CMK (cell line): ENCODE measurements around the gene GLIPR1L1.

ENCODE experiments used
- DNase-seq: peaks from one replicate; pipeline ENCODE4 v3.0.0-alpha.2; 2010; ENCODE audit warnings: low read depth

GLIPR1L1 gene

DNA sequence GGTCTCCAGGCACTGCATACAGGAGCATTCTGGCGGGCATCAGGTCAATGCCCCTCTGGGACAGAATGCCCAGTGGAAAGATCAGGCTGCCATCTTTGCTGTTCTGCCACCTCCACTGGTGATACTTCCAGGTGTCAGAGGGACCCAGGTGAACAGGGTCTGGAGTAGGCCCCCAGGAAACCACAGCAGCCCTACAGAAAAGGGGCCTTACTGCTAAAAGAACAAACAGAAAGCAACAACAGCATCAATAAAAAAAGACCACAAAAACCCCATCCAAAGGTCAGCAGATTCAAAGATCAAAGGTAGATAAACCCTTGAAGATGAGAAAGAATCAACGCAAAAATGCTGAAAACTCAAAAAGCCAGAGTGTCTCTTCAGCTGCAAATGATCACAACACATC is 15.9 kb downstream of the GLIPR1L1 start:
- no peak for DNase-seq

DNA sequence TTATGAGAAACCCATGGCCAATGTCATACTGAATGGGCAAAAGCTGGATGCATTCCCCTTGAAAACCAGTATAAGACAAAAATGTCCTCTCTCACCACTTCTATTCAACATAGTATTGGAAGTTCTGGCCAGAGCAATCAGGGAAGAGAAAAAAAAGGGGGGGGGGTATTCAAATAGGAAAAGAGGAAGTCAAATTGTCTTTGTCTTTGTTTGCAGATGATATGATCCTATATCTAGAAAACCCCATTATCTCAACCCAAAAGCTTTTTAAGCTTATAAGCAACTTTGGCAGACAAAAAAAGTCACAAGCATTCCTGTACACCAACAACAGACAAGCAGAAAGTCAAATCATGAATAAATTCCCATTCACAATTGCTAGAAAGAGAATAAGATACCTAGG is 19.5 kb downstream of the GLIPR1L1 start:
- no peak for DNase-seq

DNA sequence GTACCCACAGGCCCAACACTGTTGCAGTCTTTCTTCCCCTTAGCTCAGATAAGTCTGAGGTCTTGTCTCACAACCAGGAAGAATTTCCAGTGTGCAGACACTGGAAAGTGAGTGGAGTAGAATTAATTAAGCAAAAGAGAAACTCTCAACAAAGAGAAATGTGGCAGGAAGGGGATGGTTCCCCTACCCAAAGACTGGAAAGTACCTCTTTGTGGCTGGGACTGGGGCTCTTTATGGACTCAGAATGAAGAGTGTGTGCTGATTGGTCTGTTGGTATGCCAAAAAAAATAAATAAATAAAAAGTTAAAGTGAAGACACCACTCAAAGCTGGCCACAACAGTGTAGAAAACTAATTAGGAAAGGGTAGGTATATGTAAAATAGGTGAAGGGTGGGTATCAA is 26.4 kb downstream of the GLIPR1L1 start:
- no peak for DNase-seq

DNA sequence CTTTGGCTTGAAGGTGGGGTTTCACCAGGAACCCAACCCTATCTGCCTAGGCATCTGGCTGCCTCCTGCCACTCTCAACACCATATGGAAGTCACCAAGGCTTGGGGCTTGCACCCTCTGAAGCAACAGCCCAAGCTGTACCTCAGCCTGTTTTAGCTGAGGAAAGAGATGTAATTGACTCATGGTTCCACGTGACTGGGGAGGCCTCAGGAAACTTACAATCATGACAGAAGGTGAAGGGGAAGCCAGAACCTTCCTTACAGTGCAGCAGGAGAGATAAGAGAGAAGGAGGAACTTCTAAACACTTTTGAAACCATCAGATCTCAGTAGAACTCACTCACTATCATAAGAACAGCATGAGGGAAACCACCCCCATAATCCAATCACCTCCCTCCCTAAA is 26.9 kb downstream of the GLIPR1L1 start:
- peak; percentile 50 for DNase-seq

DNA sequence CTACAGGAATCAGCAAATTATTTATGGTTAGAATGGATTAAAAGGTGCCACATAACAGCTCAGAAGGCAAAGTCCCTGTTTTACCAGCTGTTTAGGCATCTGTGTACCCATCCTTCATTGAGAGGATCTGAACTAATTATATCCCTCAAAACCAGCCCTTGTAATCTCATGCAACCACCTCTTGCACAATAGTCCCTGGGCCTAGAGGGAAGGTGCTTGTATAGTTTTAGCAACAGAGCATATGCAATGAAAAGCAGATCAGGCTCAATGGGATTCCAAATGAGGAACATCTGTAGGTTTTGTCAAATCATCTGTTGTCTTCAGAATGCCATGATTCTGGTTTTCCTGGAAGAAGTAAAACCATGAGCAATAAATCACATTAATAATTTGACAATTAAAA is 30.4 kb downstream of the GLIPR1L1 start:
- no peak for DNase-seq

DNA sequence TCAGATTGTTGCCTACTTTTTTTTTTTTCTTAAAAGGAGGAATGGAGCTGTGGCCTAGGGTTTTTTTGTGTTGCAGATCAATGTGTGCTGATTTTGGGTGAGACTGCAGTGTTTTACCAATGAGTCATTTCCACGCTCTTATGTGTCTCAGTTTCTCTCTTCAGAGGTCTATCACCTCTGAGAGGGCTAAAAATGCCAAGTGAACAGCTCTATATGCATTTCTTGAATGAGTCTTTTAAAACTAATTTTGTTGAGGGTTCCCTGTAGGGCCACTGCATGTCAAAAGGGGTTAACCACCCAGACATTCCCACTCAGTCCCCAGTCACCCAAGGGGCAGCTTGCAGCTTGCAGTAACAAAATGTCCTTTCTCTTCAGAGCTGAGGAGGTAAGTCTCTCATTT is 32.2 kb downstream of the GLIPR1L1 start:
- DNase-seq, result no peak

DNA sequence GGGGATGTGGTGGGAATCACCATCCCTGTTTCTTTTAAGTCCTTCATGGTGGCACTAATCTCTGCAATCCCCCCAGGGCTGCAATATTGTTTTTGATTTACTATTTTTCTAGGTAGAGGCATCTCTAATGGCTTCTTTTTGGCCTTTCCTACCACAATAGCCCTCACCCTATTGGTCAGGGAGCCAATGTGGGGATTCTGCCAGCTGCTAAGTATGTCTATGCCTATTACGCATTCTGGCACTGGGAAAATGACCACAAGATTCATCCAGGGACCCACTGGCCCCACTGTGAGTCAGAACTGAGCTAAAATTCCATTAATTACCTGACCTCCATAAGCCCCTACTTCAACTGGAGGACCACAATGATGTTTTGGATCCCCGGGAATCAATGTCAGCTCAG is 40.5 kb downstream of the GLIPR1L1 start:
- DNase-seq, result no peak

DNA sequence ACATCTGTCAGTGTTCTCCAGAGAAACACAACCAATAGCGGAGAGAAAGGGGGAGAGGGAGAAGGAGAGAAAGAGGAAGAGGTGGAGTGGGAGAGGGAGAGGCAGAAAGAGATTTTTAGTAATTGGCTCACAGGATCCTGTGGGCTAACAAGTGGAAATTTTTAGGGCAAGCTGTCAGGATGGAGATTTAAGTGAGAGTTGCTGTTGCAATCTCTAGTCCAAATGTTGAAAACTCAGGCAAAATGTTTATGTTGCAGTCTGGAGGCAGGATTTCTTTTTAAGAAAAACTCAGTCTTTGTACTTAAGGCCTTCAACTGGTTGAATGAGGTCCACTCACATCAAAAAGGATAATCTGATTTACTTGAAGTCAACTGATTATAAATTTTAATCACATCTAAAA is 43.9 kb downstream of the GLIPR1L1 start:
- DNase-seq, result no peak

DNA sequence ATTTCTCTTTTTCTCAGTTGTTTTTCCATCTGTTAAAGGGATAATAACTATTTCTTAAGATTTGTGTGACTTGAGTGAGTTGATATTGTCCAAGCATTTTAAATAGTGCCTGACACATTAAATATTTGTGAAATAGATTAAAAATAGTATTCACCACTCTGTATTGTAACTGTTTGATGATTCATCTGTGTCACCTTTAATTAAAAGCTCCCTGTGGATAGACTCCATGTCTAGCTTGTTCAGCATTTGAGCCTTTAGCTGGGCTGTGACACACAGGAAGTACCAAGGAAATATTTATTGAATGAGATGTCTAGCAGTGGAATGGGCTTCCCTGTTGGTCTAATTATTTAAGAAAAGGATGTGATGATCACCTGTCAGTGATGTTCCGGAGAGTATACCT is 54.6 kb downstream of the GLIPR1L1 start:
- no peak for DNase-seq

DNA sequence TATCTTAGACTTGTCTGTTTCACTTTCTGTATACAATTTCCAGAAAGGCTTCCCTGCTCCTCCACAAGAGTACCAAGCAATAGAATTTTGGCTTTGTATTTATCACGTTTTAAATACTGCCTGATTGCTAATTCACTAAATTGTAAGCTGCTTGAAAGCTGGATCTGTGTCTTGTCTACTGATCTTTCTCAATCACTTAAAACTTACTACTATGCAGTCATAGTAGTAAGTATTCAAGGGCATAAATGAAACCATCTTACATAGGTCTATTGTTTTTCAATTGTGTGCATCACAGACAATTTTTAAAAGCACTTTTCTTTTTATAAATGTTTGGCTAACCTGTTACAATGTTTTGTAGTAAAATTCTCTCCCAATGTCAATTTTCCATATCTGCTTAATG is 55.2 kb downstream of the GLIPR1L1 start:
- DNase-seq, result no peak

DNA sequence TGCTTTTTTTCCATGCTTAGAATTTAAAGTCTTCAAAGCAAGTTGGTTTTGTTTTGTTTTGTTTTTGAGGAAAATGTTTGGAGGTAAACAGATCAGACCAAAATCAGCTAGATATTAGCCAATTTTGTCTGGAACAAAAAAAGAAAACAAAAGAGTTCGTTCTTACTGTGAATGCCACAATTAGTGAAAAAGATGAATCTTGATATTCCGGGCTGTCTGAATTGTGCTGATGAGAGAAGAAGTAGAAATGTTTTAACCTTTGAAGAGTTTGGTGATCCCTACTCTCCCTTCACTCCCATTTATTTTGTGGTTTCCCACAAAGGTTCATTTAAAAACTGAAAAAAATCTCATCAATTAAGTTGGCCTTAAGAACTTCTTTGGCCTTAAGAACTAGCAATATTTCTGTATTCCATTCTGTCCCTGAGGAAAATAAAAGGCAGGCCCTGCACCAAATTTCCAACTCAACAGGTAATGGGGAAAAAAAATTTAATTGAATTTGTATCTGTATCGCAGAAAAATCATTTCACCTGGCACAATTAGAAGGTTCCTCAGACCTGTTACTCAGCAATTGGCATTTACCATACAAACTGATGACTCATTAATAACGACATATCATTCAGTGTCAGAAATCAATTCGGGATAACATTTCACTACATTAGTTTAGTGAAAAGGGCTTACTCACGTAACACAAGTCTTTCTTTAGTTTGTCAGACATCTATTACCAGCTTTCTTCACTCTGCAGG is 55.9 kb downstream of the GLIPR1L1 start:
- no peak for DNase-seq

DNA sequence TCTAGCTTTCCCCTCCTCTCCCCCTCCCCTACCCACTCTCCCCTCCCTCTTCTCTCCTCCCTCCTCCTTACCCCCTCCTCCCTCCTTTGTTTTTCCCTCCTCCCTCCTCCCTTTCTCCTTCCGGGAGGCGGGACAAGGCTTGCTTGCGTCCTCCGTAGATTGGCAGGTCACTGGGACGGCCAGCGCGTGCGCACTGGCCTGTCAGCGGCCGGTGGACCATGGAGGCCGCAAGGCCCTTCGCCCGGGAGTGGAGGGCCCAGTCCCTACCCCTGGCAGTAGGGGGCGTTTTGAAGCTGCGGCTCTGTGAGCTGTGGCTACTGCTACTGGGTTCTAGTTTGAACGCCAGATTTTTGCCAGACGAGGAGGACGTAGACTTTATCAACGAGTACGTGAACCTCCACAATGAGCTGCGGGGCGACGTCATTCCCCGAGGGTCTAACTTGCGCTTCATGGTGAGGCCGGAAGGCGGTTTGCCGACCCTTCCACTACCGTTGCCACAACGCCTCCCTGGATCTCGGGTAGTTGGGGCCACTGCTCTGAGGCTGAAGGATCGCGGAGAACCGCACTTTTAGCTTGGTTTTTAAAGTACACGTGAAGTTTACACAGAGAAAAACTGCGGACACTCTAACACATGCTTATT is 56.5 kb downstream of the GLIPR1L1 start, which contains the start of gene GLIPR1L2:
Gene GLIPR1L2, plus strand, starts transcription at position 191 of the 640 bp plus-strand sequence. Its CDS starts 28 bp downstream, at position 219.
- DNase-seq, result peak; percentile 90

DNA sequence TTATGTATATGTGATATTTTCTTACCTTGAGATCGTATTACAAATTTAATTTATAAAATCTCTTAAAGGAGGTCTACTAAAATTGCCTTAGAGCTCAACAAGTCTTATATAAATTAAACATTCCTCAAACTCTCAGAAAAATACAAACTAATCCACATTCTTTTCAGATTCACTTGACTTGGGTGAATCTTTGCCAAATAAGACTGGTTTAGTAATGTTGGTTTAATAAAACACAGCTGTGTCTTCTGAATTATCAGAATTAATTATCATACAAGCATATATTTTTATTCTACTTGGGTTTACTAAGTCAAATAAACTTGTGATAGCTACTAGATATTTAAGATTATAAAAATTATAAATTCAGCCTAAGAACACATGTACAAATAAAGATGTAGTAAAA is 69.8 kb downstream of the GLIPR1L1 start:
- no peak for DNase-seq

DNA sequence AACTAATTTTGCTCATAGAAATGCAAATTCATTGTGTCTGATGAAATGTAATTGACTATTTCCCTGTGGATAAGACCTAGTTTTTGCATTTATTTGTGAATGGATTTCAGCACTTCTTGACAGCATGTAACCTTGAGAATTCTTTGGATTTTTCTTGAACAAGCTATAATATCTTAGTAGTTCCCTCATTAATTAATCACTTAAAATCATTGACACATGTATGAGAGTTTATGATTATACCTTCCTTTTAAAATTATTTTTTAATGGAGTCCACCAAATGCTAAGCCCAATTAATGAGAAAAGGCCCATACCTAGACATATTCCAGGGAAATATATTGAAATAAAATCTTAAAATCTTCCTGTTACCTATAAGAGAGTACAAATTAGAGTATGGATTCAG is 73.2 kb downstream of the GLIPR1L1 start:
- DNase-seq, result no peak

DNA sequence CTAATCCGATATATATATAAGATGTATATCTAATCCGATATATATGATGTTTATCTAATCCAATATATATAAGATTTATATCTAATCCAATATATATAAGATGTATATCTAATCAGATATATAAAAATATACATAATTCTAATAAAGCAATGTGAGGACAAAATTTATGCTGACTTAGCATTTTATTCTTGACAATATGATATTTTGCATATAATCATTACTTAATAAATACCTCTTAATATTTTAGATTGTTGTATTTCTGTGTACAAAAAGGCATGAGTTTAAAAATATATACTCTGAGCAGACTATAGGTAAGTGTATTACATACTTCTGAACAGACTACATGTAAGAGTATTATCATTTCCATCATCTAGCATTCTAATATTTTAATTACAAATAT is 75.4 kb downstream of the GLIPR1L1 start:
- DNase-seq, result no peak

DNA sequence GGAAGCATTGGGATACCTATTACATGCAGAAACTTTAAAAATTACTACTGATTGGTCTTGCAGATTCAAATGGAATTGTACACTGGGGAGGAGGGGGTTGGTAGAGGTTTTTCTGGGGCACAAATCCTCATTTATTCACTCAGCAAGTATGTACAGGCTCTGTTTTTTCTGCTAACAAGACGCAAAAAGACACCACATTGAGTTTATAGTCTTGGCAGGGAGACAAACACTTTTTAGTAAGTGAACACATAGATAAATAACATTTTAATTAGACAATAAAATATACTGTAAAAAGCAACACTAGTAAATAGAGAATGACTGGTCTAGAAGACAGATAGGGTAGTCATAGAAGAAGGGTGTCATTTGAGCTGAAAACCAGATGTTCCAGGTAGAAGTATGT is 80.2 kb downstream of the GLIPR1L1 start:
- no peak for DNase-seq

DNA sequence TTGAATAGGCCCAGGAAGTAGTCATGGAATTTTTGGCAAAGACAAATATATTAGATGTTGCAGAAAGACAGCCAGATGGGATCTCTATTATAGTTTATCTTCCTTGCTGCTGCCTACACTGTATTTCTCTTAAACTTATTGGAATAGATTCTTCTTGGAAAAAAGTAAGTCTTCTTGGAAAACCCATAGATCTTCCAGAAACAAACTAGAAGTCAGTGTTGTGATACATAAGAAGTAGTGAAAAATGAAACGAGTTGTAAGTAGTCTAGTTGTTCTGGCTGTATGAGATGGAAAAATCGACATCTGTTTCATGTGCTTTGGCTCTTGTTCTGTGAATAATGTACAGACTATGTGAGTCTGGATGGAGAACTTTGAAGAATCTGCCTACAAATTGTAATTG is 85.4 kb downstream of the GLIPR1L1 start:
- no peak for DNase-seq
